Stomach (tissue), 9 donors: ENCODE measurements around the gene MYBPC1. TPM values are rescaled to one million over a fixed set of nuclear protein-coding genes. Genes with fewer than 3 reads are reported as not detected.

ENCODE experiments used
- DNase-seq, 2 donors: peaks; one replicate each; pipeline versions ENCODE4 v3.0.0 to v3.0.0-alpha.2; 2013 to 2019
- H3K27ac ChIP-seq, 5 donors: fragments of 200-600 bp in 4 of 5; sonication (generic) in 4 of 5; one replicate each; pipeline ENCODE4 v1.5.1; 2013 to 2019; ENCODE audit warnings: mild to moderate bottlenecking in 1 of 5, moderate library complexity in 1 of 5
- H3K27me3 ChIP-seq, 3 donors: fragments of 200-600 bp; sonication (generic); one replicate each; pipeline ENCODE4 v1.5.1; 2017 to 2019; ENCODE audit warnings: mixed run types in 1 of 3
- H3K36me3 ChIP-seq, 4 donors: fragments of 200-600 bp; sonication (generic); 1 replicate in 3 of 4; 2 replicates in 1 of 4; pipeline ENCODE4 v1.5.1; 2016 to 2019
- H3K4me1 ChIP-seq, 4 donors: fragments of 200-600 bp; sonication (generic); one replicate each; pipeline ENCODE4 v1.5.1; 2016 to 2019
- H3K4me3 ChIP-seq, 4 donors: fragments of 200-600 bp; sonication (generic) in 3 of 4; one replicate each; pipeline ENCODE4 v1.5.1; 2016 to 2019; ENCODE audit warnings: mild to moderate bottlenecking in 1 of 4
- H3K9me3 ChIP-seq, 4 donors: fragments of 200-600 bp; sonication (generic); one replicate each; pipeline ENCODE4 v1.5.1; 2016 to 2019
- EP300 ChIP-seq: sonication (generic); formaldehyde crosslinking; IDR thresholded peaks from one replicate; pipeline ENCODE4 v1.6.1; 2017; ENCODE audit warnings: antibody characterized with exemption
- POLR2A ChIP-seq, 4 donors: fragments of 450-650 bp; IDR thresholded peaks; one replicate each; pipeline ENCODE4 v1.6.1; 2016; ENCODE audit warnings: antibody characterized with exemption in 4 of 4, control low read depth in 2 of 4, mild to moderate bottlenecking in 1 of 4, moderate library complexity in 1 of 4
- POLR2AphosphoS5 ChIP-seq, 3 donors: sonication (generic); formaldehyde crosslinking; IDR thresholded peaks; one replicate each; pipeline ENCODE4 v1.6.1; 2016; ENCODE audit warnings: antibody characterized with exemption in 3 of 3
- WGBS, 5 donors: extraction: QIAGEN DNeasy Blood & Tissue Kit in 3 of 5; methylation state at CpG; one replicate each; pipeline versions ENCODE4 v1.1.5 to v1.1.7; 2013 to 2018; 5-methylcytosine and 5-hydroxymethylcytosine counted together
- intact Hi-C: fragments of 100-400 bp; cut with DNase I; formaldehyde crosslinking; loops from one replicate; pipeline ENCODE4 v1.15.1; 2023; ENCODE audit warnings: low total_unique reads
- polyA plus RNA-seq, 3 donors: library from polyadenylated mRNA; stranded (reverse); fragments of 200-250 nt; gene quantifications; one replicate each; pipeline ENCODE4 v1.2.3, GENCODE V29; 2013
- total RNA-seq, 5 donors: library from RNA; depleted of rRNA; stranded (reverse); fragments of >200 nt; gene quantifications; one replicate each; pipeline versions ENCODE4 v1.1.0 to v1.2.3, GENCODE V29; 2014 to 2016
- TF ChIP-seq, protein P1 (sequence below), 7 experiments: fragments of 450-650 bp in 4 of 7; fragments of 200-600 bp in 3 of 7; sonication (generic) in 3 of 7; IDR thresholded peaks; one replicate each; pipeline ENCODE4 v1.5.1; 2016 to 2019; ENCODE audit warnings: antibody characterized with exemption in 7 of 7, control low read depth in 2 of 7, mild to moderate bottlenecking in 1 of 7
- donor health status: healthy with polysubstance abuse.
- donor health status: Bipolar disorder and iron deficiency.
- donor health status: healthy.

MYBPC1 gene
- total and polyA plus RNA-seq, 8 donors = 0.31 to 8.8 (median 1.7) TPM; not detected in 2

DNA sequence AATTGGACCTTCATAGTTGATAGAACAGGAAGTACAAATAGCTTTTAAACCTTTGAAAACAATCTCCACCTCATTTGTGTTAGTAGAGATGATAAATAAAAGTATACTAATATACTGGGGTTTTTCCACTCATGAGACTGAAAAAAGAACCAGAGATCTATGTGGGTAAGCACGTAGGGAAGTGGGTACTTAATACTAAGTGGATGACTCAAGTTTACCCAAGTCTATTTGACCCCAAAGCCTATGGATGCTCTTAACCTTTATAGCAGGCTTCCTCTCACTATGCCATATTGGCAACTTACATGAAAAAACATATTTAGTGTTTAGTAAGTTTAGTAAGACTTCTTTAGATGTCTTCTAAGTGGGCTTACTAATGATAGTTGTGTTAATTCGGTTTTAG is 53.4 kb downstream of the MYBPC1 start:
- Histone ChIP-seq H3K4me1 (peaks cover 0 to 9% (median 0%) of the 10 kb centered on the region in 4 donors), H3K27me3 (no peaks in the 10 kb centered on the region), H3K4me3 (no peak overlapping the region), H3K9me3 (no peaks in the 10 kb centered on the region), H3K36me3 (no peaks in the 10 kb centered on the region), H3K27ac (no peak overlapping the region)
- DNase-seq = no peak
- 50 to 68% (median 59%) methylated on average over 2 of the region's 2 CpGs for WGBS, 5 donors
- TF ChIP-seq EP300 = no peak
- TF ChIP-seq, protein P1, sequence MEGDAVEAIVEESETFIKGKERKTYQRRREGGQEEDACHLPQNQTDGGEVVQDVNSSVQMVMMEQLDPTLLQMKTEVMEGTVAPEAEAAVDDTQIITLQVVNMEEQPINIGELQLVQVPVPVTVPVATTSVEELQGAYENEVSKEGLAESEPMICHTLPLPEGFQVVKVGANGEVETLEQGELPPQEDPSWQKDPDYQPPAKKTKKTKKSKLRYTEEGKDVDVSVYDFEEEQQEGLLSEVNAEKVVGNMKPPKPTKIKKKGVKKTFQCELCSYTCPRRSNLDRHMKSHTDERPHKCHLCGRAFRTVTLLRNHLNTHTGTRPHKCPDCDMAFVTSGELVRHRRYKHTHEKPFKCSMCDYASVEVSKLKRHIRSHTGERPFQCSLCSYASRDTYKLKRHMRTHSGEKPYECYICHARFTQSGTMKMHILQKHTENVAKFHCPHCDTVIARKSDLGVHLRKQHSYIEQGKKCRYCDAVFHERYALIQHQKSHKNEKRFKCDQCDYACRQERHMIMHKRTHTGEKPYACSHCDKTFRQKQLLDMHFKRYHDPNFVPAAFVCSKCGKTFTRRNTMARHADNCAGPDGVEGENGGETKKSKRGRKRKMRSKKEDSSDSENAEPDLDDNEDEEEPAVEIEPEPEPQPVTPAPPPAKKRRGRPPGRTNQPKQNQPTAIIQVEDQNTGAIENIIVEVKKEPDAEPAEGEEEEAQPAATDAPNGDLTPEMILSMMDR (IDR thresholded peaks at IDR 0.05) = no peak
- TF ChIP-seq POLR2A (IDR thresholded peaks at IDR 0.05) = no peak
- no peak for TF ChIP-seq POLR2AphosphoS5 (IDR thresholded peaks at IDR 0.05)
- intact Hi-C loops = no loop called here

DNA sequence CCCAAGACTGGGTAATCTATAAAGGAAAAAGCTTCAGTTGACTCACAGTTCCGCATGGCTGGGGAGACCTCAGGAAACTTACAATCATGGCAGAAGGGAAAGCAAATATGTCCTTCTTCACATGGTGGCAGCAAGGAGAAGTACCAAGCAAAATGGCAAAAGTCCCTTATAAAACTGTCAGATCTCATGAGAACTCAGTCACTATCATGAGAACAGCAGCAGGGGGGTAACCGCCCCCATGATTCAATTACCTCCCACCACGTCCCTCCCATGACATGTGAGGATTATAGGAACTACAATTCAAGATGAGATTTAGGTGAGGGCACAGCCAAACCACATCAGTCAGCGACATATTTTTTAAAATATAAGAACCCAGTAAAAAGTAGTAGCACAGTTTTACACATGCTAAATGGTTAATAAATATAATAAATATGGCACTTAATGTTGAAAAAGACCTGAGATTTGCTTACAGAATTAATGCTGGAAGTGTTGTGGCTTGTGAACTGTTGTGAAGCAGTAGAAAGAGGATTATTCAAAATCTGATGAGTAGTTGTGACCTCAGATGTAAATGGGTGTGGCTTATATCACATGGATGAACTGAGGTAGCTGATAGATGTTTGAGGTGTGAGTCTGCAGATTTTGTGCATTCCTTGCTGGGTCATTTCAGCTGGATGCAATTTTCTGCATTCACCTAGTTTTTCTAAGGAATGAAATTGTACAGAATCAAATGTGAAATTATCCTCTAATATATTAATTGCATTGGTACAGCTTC is 55.8 kb downstream of the MYBPC1 start:
- DNase-seq = no peak
- TF ChIP-seq EP300 (no peak), POLR2AphosphoS5 (IDR thresholded peaks at IDR 0.05) (no peak), POLR2A (IDR thresholded peaks at IDR 0.05) (no peak)
- TF ChIP-seq, protein P1 (IDR thresholded peaks at IDR 0.05) = no peak
- H3K4me1 ChIP-seq = peaks cover 0 to 9% (median 0%) of the 10 kb centered on the region in 4 donors
- no peaks in the 10 kb centered on the region for H3K27me3 ChIP-seq
- intact Hi-C loops = no loop called here
- no peak overlapping the region for H3K4me3 ChIP-seq
- H3K9me3 ChIP-seq = no peaks in the 10 kb centered on the region
- 76 to 95% (median 88%) methylated on average over 4 of the region's 4 CpGs for WGBS, 5 donors
- no peak overlapping the region for H3K27ac ChIP-seq
- no peaks in the 10 kb centered on the region for H3K36me3 ChIP-seq

DNA sequence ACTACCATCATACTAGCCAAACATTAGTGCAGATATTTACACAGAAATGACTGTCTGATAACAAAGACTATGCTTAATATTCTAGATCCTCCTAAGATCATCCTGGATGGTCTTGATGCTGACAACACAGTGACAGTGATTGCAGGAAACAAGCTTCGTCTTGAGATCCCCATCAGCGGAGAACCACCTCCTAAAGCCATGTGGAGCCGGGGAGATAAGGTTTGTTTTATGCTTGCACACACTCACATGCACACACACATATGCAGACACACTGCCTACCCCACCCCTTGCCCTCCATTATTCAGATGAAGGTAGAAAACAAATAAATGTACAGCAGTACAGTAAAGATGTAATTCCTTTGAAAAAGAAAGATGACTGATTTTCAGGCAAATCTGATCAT is 58.3 kb downstream of the MYBPC1 start:
- no peaks in the 10 kb centered on the region for H3K9me3 ChIP-seq
- no peak for TF ChIP-seq POLR2AphosphoS5 (IDR thresholded peaks at IDR 0.05)
- TF ChIP-seq EP300 = no peak
- TF ChIP-seq, protein P1 (IDR thresholded peaks at IDR 0.05) = no peak
- no peak for TF ChIP-seq POLR2A (IDR thresholded peaks at IDR 0.05)
- no peak overlapping the region for H3K27ac ChIP-seq
- H3K4me1 ChIP-seq = no peaks in the 10 kb centered on the region
- no peaks in the 10 kb centered on the region for H3K36me3 ChIP-seq
- H3K27me3 ChIP-seq = no peaks in the 10 kb centered on the region
- H3K4me3 ChIP-seq = no peak overlapping the region
- 45 to 67% (median 57%) methylated on average over 3 of the region's 3 CpGs for WGBS, 5 donors
- intact Hi-C loops = no loop called here
- no peak for DNase-seq

DNA sequence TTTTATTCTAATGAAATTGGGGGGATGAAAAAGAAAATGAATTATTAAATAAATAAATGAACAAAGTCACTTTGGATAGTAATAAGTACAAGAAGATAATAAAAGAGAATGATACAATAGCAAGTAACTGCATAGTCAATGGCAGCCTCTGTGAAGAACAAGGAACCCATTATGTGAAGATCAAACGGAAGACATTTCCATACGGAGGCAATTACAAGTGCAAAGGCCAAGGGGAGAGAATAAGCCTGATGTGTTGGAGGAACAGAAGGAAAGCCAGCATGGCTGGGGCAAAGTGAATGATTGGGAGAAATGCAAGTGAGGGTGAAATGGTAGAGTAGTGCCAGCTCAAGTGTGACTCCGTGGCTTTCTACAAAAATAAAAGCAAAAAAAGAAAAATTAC is 58.7 kb downstream of the MYBPC1 start:
- Histone ChIP-seq H3K27me3 (no peaks in the 10 kb centered on the region), H3K4me1 (no peaks in the 10 kb centered on the region), H3K36me3 (no peaks in the 10 kb centered on the region), H3K9me3 (no peaks in the 10 kb centered on the region), H3K27ac (no peak overlapping the region), H3K4me3 (no peak overlapping the region)
- peak in 1 of 2 donors; percentile 42 for DNase-seq
- intact Hi-C loops = no loop called here
- TF ChIP-seq POLR2A (IDR thresholded peaks at IDR 0.05) = no peak
- TF ChIP-seq POLR2AphosphoS5 (IDR thresholded peaks at IDR 0.05) = no peak
- TF ChIP-seq EP300 = no peak
- TF ChIP-seq, protein P1 (IDR thresholded peaks at IDR 0.05) = no peak
- 34 to 51% (median 37%) methylated on average over 3 of the region's 3 CpGs for WGBS, 5 donors
